HG02759 (cell line): ENCODE data around the gene CLCN1.

Source experiments
- ATAC-seq: cut with Tn5 transposase; IDR thresholded peaks from one replicate; pipeline ENCODE4 v1.9.1; 2021; ENCODE audit warnings: mild to moderate bottlenecking, moderate library complexity; ENCODE audit not compliant: unreplicated experiment

CLCN1 gene

DNA sequence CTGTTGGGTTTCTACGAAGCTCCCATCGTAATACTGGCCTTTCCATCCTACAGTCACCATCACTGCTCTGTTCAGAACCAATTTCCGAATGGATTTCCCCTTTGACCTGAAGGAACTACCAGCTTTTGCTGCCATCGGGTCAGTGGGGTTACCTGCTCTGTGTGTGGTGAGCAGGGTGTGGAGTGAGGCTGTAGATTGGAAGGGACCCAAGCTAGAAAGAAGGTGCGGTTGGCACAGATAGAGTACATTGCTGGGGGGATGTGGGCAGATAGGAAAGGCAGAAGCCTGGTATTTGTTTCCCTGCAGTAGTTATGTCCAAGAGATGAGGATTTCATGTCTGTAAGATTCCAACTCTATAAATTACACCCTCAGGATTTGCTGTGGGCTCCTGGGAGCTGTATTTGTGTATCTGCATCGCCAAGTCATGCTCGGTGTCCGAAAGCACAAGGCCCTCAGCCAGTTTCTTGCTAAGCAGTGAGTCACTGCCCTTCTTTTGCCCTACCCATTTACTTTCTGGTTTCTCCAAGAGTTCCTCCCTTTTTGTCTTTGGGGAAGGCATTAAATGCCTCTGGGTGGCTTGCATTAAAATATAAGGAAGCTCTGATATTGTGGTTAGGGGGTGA, 15.4 kb downstream of the CLCN1 start:
- no peak for ATAC-seq

DNA sequence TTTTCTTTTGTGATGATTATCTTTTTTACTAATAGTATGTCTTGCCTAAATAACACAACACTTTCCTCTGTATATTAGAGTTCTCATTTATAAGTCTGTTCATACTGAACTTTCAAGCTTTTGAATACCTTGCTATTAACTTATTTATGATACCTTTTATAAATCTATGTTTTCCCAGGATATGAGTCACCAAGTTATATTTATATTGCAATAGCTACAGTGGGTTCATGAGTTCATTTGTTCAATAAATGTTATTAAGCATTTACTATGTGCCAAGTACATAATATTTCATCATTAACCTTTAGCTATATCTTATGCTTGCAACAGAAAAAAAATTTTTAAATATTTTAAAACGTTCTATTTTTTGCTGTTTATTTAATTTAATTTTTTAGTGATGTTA, 18.3 kb downstream of the CLCN1 start:
- ATAC-seq: no peak

DNA sequence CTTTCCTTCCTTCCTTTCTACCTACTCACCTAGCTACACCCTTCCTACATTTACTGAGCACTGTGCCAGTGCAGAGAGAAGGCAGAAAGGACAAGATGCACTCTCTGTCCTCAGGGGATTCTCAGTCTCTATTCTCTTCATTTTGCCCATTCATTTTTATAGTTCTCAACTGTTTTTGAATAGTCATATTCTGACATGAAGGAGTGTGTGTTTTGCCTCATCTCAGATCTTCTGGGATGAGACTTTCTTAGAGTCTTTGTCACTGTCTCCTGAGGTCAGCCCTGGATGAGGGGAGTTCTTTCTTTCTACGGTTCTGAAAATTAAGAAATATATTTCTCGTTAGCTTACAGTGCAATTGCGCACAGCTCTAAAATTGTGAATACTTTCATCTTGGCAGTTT, 21.3 kb downstream of the CLCN1 start:
- no peak for ATAC-seq

- ATAC-seq: no peak
Measured at GRCh38 chr7:143341842-143342241, 25.9 kb downstream of the CLCN1 start.

DNA sequence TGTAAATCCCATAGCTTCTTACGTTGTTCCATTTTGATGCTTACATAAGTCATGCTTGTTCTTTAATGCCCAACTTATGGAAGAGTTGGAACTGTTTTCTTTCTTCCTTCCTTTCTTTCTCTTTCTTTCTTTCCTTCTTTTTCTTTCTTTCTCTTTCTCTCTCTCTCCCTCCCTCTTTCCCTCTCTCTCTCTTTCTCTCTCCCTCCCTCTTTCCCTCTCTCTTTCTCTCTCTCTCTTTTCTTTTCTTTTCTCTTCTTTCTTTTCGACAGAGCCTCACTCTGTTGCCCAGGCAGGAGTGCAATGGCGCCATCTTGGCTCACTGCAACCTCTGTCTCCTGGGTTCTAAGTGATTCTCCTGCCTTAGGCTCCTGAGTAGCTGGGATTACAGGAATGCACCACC, 27.7 kb downstream of the CLCN1 start:
- no peak for ATAC-seq

- ATAC-seq: peak; percentile 94
Measured at GRCh38 chr7:143345428-143345900, 29.6 kb downstream of the CLCN1 start.

- no peak for ATAC-seq
Measured at GRCh38 chr7:143346018-143346417, 30.1 kb downstream of the CLCN1 start.

DNA sequence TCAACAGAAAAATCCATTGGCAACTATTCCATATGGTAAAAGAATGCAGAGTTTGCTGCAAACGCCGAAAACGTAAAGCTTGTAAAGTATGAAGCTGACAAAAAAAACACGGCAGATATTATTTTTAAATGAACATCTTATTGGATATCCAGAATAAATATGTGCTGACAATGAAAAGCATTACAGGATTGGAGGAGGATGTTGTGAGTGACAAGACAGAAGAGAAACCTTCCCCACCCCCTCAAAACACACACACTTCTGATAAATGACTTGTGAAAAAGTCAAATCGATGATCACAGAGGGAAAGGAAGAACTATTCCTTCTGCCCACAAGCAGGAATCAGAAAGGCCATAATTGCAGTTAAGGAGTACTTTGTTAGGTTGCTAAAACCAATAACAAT, 32.0 kb downstream of the CLCN1 start:
- ATAC-seq: no peak

DNA sequence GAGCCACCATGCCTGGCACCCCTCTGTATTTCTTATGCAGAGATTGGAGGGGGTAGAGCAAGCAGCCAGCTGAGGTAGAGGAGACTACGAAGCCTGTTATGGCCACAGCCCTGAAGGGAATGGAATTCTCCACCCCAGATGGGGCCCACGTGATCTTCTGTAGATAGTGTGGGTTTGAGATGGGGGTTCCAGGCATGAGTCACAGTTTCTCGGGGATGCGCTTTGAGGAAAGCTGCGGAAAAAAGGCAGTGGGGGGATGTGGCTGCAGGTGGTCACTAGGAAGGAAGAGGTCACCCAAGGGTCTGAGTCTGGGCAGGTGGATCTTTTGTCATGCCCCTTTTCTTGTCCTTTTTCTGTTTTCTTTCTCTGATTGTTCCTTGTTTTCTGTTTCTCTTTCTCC, 35.1 kb downstream of the CLCN1 start:
- no peak for ATAC-seq

- ATAC-seq: no peak
Measured at GRCh38 chr7:143351574-143351973, 35.7 kb downstream of the CLCN1 start.

- no peak for ATAC-seq
Measured at GRCh38 chr7:143352531-143353002, 36.7 kb downstream of the CLCN1 start.

GRCh38 chr7:143354376-143354775, 38.5 kb downstream of the CLCN1 start:
- no peak for ATAC-seq

DNA sequence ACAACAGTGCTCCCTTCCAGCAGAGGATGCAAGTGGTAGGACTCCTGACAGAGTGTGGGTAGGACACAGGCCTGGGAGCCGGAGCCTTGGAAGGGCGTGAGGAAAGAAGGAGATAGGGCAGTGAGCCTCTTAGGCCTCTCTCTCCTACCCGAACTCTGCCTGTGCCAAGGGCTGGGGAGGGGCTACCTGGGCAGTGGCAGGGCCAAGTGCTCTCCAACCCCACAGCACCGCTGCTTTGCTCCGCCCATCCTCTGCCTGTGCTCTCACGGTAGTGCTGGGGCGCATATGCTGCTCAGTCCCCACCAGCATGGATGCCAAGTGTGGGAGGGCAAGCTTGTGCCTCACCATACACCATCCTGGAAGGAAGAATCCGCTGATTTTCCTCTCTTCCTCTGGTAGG, 39.1 kb downstream of the CLCN1 start:
- ATAC-seq: no peak

- ATAC-seq: no peak
Measured at GRCh38 chr7:143355450-143356385, 39.8 kb downstream of the CLCN1 start.

- no peak for ATAC-seq
Measured at GRCh38 chr7:143356414-143357050, 40.6 kb downstream of the CLCN1 start.

GRCh38 chr7:143358626-143359025, 42.7 kb downstream of the CLCN1 start:
- no peak for ATAC-seq

GRCh38 chr7:143359771-143360353, 44.0 kb downstream of the CLCN1 start:
- ATAC-seq: no peak

DNA sequence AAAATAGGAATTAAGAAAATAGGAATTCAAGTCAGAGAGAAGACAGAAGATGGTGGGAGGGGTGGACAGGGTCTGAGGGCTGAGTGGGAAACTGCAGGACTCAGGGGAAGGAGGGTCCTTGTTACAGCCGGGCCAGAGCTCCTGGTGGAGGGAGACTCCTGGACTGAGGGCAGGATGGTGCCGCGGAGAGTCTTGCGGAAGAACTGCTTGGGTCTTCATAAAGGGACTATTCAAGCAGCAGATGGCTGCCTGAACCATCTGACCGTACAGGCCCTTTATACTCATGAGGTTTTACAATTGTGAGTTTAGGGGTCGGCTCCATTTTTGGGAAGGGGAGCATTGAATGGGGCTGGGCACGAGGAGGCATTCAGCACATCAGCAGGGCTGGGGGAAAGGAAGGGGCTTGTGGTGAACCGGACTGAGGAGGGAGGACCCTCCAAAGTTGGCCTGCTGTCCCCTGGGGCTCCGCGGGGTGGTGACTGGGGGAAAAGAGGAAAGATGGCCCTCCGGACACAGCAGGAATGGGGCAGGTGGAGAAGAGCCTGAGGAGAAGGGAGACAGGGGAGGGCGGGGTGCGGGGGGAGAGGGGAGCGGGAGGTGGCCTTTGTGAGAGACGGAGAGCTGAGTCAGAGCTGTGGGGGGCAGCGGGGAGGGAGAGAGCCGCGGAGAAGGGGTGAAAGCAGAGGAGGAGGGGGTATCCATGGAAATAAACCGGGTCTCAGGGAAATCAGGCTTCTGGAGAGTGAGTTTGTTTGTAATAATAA, 45.1 kb downstream of the CLCN1 start:
- no peak for ATAC-seq

- ATAC-seq: no peak
Measured at GRCh38 chr7:143361552-143362130, 45.7 kb downstream of the CLCN1 start.
